ENCODE results near the gene ADI1. TPM values are rescaled to one million over a fixed set of nuclear protein-coding genes. Genes with fewer than 3 reads are reported as not detected.
A peak's percentile ranks its signal among the peaks of the same experiment; 100 is the strongest.
"Not testable (repeated sequence)": the region's sequence is repeated elsewhere in the genome, so short reads cannot be mapped to it uniquely, and the experiment has no call there.

ADI1 gene
- total RNA-seq, 1 donor from 2014 or later, result 297 TPM

- DNase-seq (ENCODE audit: low spot score) (no peak), ATAC-seq (no peak)
Measured at GRCh38 chr2:3451926-3452671, 67.2 kb downstream of the ADI1 start.

GRCh38 chr2:3451169-3451568 lies 68.2 kb downstream of the ADI1 start:
- ATAC-seq (no peak), DNase-seq (ENCODE audit: low spot score) (no peak)

GRCh38 chr2:3450385-3451010 lies 68.8 kb downstream of the ADI1 start:
- no peak for ATAC-seq
- no peak for DNase-seq (ENCODE audit: low spot score)

GRCh38 chr2:3449936-3450335 lies 69.4 kb downstream of the ADI1 start:
- ATAC-seq (no peak), DNase-seq (ENCODE audit: low spot score) (no peak)

- ATAC-seq (no peak), DNase-seq (ENCODE audit: low spot score) (no peak)
Measured at GRCh38 chr2:3449086-3449485, 70.2 kb downstream of the ADI1 start.

- DNase-seq (ENCODE audit: low spot score); ATAC-seq: not testable (repeated sequence)
Measured at GRCh38 chr2:3448441-3448911, 70.9 kb downstream of the ADI1 start.

GRCh38 chr2:3447789-3448317 lies 71.5 kb downstream of the ADI1 start:
- DNase-seq (ENCODE audit: low spot score) (no peak), ATAC-seq (peak; percentile 34)

Other genes starting within 250 kb of the ADI1 start
- 10.9 TPM for gene EIPR1, start 141.7 kb downstream of the ADI1 start, total RNA-seq
- gene TRAPPC12, start 139.8 kb downstream of the ADI1 start, total RNA-seq, result 51.9 TPM
- gene RNASEH1, start 38.8 kb upstream of the ADI1 start, total RNA-seq, result 9.5 TPM
- 388 TPM for gene RPS7, start 55.7 kb upstream of the ADI1 start, total RNA-seq
- 40.1 TPM for gene COLEC11, start 75.6 kb upstream of the ADI1 start, total RNA-seq
- 0.20 TPM for gene ALLC, start 138.7 kb upstream of the ADI1 start, total RNA-seq
- not detected for gene DCDC2C, start 184.0 kb upstream of the ADI1 start, total RNA-seq

Measured in left lobe of liver (tissue), 2 donors.